Measurements from ENCODE around the gene FBN1. TPM values are rescaled to one million over a fixed set of nuclear protein-coding genes. Genes with fewer than 3 reads are reported as not detected.

Gene FBN1
- total RNA-seq, 1 experiment from 2014 or later, result 18.1 TPM

DNA sequence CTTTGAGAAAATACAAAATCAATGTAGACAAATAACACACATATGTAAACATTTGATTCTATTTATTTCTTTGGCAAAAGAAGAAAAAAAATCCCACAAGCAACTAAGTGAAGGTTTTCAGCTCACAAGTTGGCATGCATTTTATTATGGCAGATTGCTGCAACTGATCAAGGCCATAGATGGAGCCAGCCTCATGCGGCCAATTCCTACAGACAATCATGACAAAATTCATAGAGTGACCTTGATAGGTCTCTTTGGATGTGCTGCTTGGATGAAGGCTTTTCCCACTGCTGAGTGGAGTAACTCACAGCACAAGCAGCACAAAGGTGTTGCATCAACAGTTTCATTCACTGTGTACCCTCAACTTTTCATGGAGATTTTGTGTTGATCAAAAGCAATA lies 22.1 kb downstream of the FBN1 start:
- DNase-seq (ENCODE audit: low spot score), result no peak

DNA sequence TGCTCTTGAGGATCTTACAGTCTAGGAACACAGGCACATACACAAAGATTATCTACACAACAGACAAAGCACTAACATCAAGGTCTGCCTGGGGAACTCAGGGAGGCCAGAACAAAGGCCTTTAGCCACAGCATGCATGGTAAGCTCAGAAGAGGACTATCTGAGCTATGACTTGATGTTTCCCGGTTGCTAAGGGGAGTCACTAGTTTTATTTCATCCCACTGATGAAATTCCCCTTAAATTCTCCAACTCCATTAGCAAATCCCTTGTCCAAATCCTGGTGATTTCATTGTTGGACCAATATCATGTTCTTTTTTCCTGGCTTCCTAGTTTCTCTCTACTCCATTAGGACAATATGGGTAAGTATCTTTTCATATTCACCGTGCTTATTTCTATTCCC lies 23.3 kb downstream of the FBN1 start:
- DNase-seq (ENCODE audit: low spot score), result no peak

DNA sequence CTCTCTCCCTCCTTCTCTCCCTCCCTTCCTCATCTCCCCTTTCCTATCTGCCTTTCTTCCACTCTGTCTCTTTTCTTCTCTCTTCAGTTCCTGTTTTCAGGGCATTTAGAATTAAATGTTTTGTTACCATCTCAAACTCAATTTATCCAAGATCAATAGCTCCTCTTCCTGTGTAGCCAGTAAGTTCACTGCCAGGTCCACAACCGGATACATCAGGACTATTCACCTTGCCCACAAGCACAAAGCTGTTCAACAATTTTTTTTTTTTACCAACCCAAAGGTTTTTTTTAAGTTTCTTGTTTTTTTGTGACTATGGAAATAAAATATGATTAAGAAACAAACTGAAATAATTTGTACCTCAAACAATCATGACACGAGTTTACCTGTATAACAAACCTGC lies 26.1 kb downstream of the FBN1 start:
- no peak for DNase-seq (ENCODE audit: low spot score)

DNA sequence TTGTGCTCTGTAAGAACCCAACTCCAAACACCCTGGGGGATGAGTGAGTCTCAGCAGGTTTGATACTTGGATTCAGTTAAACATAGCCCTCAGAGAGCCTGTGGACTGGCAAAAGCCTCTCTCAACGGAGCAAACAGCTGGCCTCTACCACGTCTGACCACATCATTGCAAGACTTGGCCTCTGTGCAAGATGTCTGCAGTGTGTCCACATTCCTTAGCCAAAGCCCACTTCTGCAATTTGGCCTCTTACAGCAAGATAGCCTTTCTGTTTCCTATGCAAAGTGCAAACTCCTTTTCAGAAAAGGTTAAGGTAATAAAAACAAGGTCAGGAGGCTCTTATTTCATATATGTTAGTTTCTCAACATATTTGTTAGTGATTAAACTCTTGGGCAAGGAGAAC lies 27.9 kb downstream of the FBN1 start:
- peak; percentile 30 for DNase-seq (ENCODE audit: low spot score)

DNA sequence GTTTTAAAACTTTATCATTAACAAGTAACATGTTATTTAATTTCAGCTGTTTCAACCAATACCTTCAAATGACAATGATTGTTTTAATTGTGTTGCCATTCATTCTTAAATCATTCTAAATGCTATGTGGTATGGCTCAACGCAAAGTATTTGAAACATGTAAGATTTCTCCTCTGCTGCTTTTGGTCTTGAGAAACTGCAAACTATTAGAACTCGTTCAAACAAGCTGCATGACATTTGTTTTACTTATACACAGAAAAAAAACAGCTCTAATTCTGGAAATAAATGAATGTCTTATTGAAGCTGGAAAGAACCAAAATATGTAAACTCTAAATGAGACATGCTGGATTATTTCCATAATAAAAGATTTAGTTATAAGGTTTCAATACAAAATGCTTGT lies 29.3 kb downstream of the FBN1 start:
- DNase-seq (ENCODE audit: low spot score), result no peak

DNA sequence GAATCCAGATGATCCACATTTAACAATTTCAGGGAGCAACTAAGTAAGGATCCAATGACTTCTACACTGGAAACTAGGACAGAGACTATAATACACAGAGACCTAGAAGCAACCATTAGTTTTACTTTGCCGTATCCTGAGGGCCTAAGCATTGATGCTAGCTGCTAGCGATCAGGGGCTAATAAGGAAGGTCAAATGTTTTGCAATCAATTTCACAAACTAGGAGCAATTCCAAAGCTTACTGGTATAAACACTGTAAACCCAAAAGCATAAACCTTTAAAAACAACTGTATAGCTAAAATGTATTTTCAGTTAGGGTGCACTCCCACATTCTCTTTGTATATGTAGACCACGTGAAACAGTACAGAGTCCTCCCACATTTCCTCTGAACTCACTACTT lies 31.5 kb downstream of the FBN1 start:
- DNase-seq (ENCODE audit: low spot score), result no peak

DNA sequence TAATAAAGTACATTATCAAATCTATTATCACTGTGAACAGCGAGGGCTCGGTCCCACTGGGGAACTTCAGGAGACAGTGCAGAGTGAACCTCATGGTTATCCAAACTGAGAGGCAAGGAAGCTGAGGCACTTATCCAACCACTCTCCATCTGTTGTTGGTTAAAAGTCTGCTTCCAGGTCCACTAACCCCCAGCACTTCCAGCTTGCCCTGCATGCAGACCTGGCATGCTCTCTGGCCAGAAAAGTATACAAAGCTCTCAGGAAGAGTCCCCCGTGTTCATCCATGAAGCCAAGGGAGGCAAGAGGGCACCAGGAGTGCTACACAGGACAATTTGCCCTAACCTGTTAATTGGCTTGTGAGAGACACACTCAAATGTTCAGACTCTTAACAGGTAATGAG lies 36.0 kb downstream of the FBN1 start:
- DNase-seq (ENCODE audit: low spot score), result no peak

DNA sequence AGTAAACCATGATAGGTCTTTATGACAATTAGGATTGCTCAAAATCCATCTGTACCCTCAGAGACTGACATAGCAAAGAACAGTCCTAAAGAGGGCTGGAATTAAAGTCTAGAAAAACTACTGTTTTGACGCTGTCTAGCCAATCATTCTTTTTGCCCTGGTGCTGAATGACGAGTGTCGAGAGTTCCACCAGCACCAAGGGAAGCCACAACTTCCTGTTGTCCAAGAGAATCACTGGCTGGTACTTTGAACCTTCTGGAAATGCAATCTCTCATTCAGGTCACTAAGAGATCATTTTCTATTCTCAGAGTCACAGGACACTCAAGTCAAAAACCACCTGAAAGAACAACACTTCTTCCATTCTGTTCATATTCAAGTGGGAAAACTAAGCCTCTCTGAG lies 37.7 kb downstream of the FBN1 start:
- no peak for DNase-seq (ENCODE audit: low spot score)

DNA sequence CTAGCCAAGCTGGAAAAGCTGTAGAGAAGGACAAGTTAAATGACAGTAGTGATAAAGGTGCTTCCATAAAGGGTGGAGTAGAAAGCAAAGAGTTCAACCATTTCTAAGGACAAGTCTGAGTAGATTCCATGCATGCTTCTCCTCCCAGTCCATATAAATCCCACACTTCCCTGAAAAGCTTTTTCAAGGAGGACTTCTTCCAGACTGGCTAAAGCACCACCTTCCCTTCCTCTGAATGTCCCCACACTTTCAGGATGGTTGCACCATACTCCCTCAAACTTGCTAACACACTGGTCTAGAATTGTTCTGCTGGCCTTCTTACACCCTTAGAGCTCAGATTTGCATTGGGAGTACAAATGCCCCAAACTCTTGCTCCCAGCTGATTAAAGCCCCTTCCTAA lies 40.9 kb downstream of the FBN1 start:
- DNase-seq (ENCODE audit: low spot score), result no peak

DNA sequence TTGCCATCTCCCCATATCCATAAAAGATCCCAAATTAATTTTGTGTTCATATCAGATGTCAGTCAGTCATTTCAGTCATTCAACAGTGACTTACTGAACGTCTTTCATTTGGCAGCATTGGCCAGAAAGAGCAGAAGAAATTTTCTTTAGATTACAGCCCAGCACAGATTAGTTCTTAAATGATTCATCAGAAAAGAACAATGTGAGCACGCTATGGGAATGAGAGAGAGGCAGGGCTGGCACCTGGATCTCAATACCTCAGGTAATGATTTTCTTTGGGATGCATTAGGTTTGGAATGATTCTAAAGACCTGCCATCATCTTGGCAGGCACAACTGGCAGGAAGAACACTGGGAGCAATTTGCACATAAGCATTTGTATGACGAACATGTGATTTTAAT lies 41.6 kb downstream of the FBN1 start:
- DNase-seq (ENCODE audit: low spot score), result no peak

DNA sequence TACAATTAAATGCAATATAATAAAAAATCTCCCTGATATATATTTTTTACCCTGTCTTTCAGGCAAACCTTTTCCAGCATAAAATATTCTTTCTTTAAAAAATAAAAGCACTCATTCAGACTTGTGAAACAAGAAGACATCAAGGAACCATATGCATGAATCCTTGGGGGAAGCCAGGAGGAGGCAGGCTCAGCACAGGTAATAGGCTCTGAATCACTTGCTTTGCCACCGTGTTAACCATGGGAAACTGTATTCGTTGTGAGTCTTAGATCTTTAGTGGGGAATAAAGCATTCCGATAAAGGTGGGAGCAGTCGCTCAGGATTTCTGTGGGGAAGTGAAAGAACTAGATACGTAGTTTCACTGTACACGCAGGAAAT lies 42.4 kb downstream of the FBN1 start:
- no peak for DNase-seq (ENCODE audit: low spot score)

DNA sequence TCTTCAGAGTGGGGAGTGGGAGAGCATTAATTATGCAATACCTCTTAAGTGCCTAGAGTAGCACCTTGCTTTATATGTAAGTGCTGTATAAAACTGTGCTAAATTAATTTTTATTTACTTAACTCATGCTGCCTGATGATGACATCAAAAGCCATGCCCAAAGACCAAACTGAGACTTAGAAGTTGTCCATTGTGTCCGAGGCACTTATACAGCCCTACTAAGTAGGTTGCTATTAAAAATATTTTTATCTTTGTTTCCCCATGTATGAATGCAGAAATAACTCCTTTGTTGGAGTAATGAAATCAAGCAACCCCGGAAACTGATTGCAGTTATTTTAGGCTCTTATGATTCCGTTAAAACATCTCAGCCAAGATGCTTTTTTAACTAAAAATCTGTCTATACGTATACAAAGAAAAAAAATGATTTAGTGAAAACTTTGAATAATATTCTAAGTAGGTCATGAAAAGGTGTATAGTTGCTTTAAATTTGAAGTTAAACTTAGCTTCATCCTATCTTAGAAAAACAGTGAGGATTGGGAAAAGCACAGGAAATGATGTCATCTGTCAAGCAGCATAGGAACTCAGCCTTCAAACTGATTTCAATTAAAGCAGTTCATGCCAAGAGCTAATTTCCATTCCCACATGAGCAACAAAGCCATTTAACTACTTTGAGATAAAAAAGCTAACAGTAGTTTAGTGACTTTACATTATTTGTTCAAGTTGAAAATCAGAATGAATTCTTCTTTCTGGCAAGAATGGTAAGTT lies 43.0 kb downstream of the FBN1 start:
- DNase-seq (ENCODE audit: low spot score), result peak; percentile 72

DNA sequence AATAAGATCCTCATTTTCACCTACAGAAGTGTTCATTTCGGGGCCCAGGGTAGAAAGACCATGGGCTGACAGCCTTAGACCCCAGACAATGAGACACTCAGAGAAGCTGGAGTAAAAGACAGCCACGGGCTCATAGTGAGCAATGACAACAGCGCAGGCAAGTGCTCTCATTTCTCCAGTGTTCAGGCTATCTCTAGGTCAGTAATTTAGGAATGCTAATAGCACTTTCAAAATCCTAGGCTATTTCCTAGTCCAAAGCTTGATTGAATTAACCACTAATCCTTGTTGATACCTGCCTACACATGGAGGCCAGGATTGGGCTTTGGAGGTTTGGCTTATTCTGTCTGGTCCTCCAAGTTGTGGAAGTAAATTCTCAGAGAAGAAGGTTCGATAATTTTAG lies 44.4 kb downstream of the FBN1 start:
- no peak for DNase-seq (ENCODE audit: low spot score)

DNA sequence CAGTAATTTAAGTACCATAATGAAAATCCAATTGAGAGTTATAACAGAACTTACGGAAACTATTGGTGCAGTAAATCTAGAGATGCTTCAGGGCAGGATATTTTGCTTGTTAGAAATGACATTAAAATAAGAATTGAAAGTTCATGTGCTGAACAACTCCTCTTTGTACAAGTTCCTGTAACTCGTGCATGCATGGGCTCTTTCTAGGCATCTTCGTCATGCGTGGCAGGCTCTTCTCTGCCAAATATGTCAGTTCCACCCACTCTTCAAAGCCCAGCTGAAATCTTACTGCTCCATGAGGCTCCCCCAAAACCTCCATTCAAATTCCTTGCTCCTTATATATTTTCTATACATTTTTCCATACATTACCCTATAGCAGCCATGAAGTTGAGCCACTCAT lies 48.7 kb downstream of the FBN1 start:
- no peak for DNase-seq (ENCODE audit: low spot score)

DNA sequence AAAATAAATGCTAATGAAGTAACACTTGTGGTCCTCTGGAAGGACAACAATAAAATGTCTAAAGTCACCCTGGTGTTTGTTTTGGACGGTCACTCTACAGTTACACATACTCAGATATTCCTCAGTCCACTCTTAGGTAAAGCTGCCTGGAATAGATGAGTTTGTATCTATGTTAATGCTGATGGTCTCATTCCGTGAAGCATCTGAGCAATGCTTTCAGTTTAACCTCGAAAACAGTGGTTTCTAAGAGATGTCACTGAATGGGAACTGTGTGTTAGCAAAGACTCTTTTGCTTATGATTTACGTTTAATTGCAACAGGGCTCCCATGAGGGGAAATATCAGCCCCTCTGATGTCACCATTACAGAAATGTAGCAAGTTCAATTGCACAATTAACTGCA lies 49.1 kb downstream of the FBN1 start:
- DNase-seq (ENCODE audit: low spot score), result no peak

DNA sequence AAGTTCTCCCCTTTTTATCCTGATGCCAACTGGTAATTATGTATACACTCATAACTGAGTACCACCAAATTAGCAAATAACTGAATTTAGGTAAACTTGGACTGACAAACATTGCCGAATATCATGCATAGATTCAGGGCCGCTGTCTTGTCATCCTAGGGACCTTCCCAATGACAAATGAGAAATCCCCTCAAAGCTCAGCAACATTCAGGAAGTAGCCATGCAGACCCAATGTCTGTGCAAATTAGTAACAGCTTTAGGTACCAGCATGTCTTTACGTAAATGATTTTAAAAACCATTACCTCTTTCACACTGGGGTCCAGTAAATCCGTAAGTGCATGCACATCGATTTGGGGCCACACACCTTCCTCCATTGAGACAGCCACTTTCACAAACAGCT lies 49.5 kb downstream of the FBN1 start:
- DNase-seq (ENCODE audit: low spot score), result no peak

DNA sequence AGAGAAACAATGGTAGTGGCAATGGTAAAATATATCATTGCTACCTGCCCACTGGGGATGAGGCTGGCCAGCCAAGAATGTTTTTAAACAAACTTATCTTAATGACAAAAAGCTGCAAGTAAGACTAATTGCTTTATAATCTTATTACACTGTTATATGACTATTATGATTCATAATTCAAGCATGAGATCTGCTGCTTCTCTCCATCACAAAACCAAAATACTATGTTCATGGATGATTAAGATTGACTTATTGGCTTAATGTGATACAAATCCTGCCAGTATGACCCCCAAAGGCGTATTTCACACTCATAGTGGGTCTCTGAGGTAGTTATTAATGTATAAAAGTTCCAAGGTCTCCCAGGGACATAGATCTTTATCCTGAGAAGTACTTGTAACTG lies 52.6 kb downstream of the FBN1 start:
- no peak for DNase-seq (ENCODE audit: low spot score)

DNA sequence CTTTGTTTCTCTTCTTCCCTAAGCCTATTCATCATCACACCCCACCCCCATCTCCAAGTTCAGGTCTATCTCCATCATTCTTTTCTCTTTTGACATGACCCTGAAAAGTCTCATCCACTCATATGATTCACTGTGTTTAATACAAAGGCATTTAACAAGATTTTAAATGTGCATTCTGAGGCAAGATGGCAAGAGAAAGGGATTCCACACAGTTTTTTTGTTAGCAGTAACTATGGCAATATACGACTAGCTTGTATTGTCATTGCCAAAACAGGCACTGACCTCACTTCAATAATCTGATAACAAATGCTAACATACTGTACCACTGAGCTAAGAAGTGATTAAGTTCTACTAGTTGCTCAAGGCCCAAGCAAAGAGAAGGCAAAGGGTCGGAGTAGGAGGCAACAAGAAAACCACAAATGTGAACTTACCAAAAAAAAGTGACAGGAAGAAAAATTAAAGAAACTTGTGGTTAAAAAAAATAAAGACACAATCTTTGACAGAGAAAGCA lies 53.2 kb downstream of the FBN1 start:
- peak; percentile 47 for DNase-seq (ENCODE audit: low spot score)

DNA sequence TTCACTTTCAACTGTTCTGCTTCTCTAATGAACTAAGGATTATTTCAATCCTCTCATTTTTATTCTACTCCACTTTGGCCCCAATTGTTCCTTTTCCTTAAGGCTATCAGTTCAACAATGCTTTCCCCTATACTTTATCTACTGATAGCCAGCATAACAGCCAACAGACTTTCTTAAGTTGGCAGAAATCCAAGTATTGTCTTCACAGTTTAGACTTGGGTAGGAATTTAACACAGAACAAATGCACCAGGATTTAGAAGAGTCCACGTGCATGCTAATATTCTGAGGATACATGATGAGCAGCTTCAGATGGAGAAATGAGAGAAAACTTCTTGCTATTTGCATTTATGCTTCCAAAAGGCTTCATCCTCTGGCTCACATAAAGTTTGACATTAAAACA lies 54.8 kb downstream of the FBN1 start:
- no peak for DNase-seq (ENCODE audit: low spot score)

DNA sequence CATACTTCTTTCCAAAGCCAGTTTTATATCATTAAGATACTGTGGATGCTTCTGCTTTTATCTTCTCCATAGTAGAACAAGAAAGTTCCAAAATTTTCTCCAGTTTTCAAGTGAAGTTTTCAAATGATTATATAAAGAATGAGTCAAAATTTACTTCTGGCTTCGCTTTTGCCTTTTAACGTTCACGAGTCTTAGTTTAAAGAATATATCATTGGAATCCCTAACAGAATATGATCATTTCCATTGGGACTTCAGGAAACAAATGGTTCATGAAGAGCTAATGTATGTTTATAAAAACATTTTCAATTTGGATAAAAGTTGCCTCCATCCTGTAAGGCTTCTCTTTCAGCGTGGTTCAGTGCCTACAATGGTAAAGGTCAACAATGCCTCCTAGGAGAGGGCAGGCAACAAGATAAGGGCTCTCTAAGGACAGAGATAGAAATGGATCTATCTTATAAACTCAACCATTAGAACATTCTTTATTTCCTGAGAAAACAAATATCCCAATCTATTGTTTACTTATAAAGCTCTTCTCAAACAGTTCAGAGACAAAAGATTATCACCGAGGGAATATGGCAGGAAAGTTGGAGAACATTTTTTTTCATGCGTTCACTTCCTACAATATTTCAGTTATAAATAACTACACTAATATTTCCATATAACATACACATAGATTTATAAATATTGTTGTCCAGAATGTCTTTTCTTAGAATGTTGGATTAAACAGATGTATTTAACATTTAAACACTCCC lies 60.5 kb downstream of the FBN1 start:
- no peak for DNase-seq (ENCODE audit: low spot score)

DNA sequence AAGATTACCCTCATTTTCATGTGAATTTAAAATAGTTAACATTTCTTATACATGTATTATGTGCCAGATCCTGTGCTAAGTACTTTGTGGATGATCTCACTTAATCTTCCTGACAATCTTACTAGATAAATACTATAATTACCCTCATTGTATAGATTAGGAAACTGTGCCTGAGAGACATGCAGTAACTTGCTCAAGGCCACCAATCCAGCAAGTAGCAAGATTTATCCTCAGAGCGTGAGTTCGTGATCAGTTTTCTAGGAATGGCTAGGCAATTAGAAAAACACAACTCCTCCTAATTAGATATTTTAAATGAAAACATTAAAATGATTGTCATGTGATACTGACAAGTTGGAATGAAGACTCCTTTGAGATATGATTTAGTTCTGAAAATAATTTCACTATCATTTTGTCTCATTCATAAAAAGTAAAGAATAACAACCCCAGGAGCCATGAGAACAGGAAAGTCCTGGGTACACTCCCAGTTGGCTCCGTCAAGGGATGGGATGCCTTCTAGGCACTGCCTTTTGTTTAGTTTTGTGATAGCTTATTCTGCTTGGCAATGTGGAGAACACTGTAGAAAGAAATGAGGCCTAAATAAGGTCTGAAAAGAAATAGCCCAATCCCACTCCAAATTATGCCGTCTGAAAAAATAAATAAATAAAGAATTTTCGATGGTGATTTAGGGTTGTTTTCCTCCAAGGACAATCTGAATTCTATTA lies 61.3 kb downstream of the FBN1 start:
- DNase-seq (ENCODE audit: low spot score), result no peak

DNA sequence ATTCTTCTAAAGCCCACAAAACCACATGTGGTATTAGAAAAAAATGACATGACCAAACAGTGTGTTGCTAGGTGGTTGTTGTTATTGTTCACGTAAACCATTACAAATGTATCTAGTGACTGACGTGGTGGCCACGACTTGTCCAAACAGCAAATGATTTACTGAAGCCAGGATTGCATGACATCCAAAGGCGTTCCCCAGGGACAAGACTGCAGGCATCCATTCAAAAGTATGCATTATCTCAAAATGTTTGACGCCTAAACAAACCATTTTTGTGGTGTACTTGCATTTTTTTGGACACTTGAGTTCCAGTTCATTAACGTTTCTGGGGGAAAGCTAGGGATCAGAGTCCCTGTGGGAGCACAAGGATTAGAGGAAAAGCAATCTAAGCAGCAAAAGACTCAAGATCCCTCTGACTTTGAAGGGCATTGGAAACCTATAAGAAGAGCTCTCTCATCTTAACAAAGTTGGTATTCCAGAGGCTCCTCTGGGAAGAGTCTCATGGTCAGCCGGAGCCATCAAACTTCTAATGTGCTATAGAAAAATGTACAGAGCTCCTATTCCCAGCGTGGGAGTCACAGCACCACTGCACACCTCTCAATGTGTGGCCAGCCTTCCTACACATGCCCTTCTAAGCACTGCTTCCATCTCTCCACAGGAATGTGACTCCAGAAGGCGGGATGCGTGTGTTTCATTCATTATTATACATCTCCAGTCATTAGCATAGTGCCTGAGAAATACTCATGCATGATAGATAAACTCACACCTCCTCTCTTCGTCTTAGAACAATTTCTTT lies 62.9 kb downstream of the FBN1 start:
- DNase-seq (ENCODE audit: low spot score), result peak; percentile 90

Measured in H4 (cell line).